Caco-2 (cell line): ENCODE measurements around the gene ADM2. TPM values are rescaled to one million over a fixed set of nuclear protein-coding genes. Genes with fewer than 3 reads are reported as not detected.

Source experiments
- BruUV-seq: library from RNA; stranded (reverse); fragments of 400-500 nt; replicated peaks from 2 replicates; lab custom pipeline; 2021; lab: Mats Ljungman, UMichigan
- CTCF ChIA-PET: fragments of 300-600 bp; sonication (Branson Sonifier 250); formaldehyde crosslinking; loops from one replicate; lab custom pipeline; 2022; ENCODE audit warnings: antibody characterized with exemption; lab: Charles Lee
- POLR2A ChIA-PET: fragments of 300-600 bp; sonication (Branson Sonifier 250); formaldehyde crosslinking; loops from one replicate; lab custom pipeline; 2022; ENCODE audit warnings: antibody characterized with exemption; lab: Charles Lee
- DNase-seq, 2 experiments: peaks; one replicate each; pipeline versions ENCODE4 v3.0.0 to v3.0.0-alpha.2; 2020 to 2022
- H3K27me3 ChIP-seq: replicated peaks from 2 replicates; pipeline ENCODE4 v1.6.0; 2011; ENCODE audit warnings: low read length; ENCODE audit not compliant: control insufficient read depth, insufficient read depth
- H3K36me3 ChIP-seq: 2 replicates; pipeline ENCODE4 v1.5.1; 2011; ENCODE audit warnings: low read length; ENCODE audit not compliant: control insufficient read depth, insufficient read depth
- H3K4me1 ChIP-seq: fragments of 250-450 bp; sonication (Bioruptor Pico); 2 replicates; pipeline ENCODE4 v1.5.1; 2020; ENCODE audit warnings: mild to moderate bottlenecking
- H3K4me3 ChIP-seq: 2 replicates; pipeline ENCODE4 v1.5.1; 2011; ENCODE audit warnings: low read depth, mild to moderate bottlenecking, control low read depth, low read length
- H3K9me3 ChIP-seq: fragments of 250-450 bp; sonication (Bioruptor Pico); 2 replicates; pipeline ENCODE4 v1.5.1; 2020; ENCODE audit warnings: mild to moderate bottlenecking, moderate library complexity
- H3K27ac Mint-ChIP-seq: one replicate; pipeline ENCODE4 v1.8.0; 2022; ENCODE audit warnings: mixed read lengths; ENCODE audit not compliant: unreplicated experiment
- H3K27me3 Mint-ChIP-seq: one replicate; pipeline ENCODE4 v1.8.0; 2022; ENCODE audit warnings: mixed read lengths; ENCODE audit not compliant: insufficient read depth, unreplicated experiment
- H3K36me3 Mint-ChIP-seq: one replicate; pipeline ENCODE4 v1.8.0; 2022; ENCODE audit warnings: mild to moderate bottlenecking, mixed read lengths; ENCODE audit not compliant: insufficient read depth, unreplicated experiment
- H3K4me1 Mint-ChIP-seq: one replicate; pipeline ENCODE4 v1.8.0; 2022; ENCODE audit warnings: low read depth, mixed read lengths; ENCODE audit not compliant: unreplicated experiment
- H3K4me3 Mint-ChIP-seq: one replicate; pipeline ENCODE4 v1.8.0; 2022; ENCODE audit warnings: mild to moderate bottlenecking, moderate library complexity, mixed read lengths; ENCODE audit not compliant: unreplicated experiment
- H3K9me3 Mint-ChIP-seq: one replicate; pipeline ENCODE4 v1.8.0; 2022; ENCODE audit warnings: mixed read lengths; ENCODE audit not compliant: unreplicated experiment
- CTCF ChIP-seq, 2 experiments: fragments of 200-600 bp in 1 of 2; IDR thresholded peaks; 1 replicate in 1 of 2; 2 replicates in 1 of 2; pipeline versions ENCODE4 v1.5.1 to v1.8.0; 2011 to 2022; ENCODE audit warnings: antibody characterized with exemption in 1 of 2, control low read depth in 1 of 2, inconsistent platforms in 1 of 2, low read depth in 1 of 2, low read length in 1 of 2, mild to moderate bottlenecking in 1 of 2, moderate library complexity in 1 of 2; ENCODE audit not compliant: insufficient read depth in 1 of 2, severe bottlenecking in 1 of 2, unreplicated experiment in 1 of 2
- intact Hi-C: fragments of 100-400 bp; cut with micrococcal nuclease; formaldehyde crosslinking; loops from one replicate; pipeline ENCODE4 v1.10.0; 2022; ENCODE audit not compliant: unreplicated experiment
- total RNA-seq: library from RNA; stranded (reverse); gene quantifications from 2 replicates; pipeline ENCODE4 v1.2.3, GENCODE V29; 2022

Gene ADM2
- total RNA-seq, 1 experiment from 2014 or later, result 30.5 TPM

DNA sequence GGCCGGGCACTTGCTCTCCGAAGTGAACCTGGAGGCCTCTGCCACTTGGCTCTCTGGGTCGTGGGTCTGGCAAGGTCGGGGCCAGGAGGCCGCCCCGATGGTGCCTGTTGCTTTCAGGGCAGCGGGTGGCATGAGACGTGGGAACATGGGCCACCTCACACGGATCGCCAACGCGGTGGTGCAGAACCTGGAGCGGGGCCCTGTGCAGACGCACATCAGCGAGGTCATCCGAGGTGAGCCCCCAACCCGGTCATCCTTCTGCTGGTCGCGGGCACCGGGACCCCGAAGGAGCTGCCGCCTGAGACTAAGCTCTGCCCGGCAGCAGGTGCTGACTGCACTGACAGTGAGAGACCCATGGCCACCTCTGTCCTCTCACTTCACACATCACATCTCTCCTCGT lies 46.5 kb upstream of the ADM2 start:
- no peak for TF ChIP-seq CTCF (IDR thresholded peaks at IDR 0.05; ENCODE audit: insufficient read depth in 1 of 2, low read depth in 1 of 2, low read length in 1 of 2, severe bottlenecking in 1 of 2, unreplicated experiment in 1 of 2)
- H3K4me3 ChIP-seq, result no peak overlapping the region
- POLR2A ChIA-PET, result no interaction called here
- no peak overlapping the region for H3K4me3 Mint-ChIP-seq
- intact Hi-C loops, result no loop called here
- H3K27me3 Mint-ChIP-seq, result no peaks in the 10 kb centered on the region
- H3K27ac Mint-ChIP-seq, result no peak overlapping the region
- CTCF ChIA-PET, result no interaction called here
- peaks cover 5% of the 10 kb centered on the region for H3K36me3 ChIP-seq
- no peaks in the 10 kb centered on the region for H3K27me3 ChIP-seq
- no peaks in the 10 kb centered on the region for H3K9me3 Mint-ChIP-seq
- DNase-seq, result no peak
- no peaks in the 10 kb centered on the region for H3K4me1 ChIP-seq
- H3K36me3 Mint-ChIP-seq, result peaks cover 36% of the 10 kb centered on the region
- H3K4me1 Mint-ChIP-seq, result no peaks in the 10 kb centered on the region
- BruUV-seq, result no TSS peak
- H3K9me3 ChIP-seq, result no peaks in the 10 kb centered on the region

GRCh38 chr22:50435291-50436014 lies 45.9 kb upstream of the ADM2 start:
- Histone ChIP-seq H3K27me3 (no peaks in the 10 kb centered on the region), H3K4me3 (no peak overlapping the region), H3K9me3 (no peaks in the 10 kb centered on the region), H3K36me3 (peaks cover 4% of the 10 kb centered on the region), H3K4me1 (no peaks in the 10 kb centered on the region)
- Mint-ChIP-seq H3K9me3 (no peaks in the 10 kb centered on the region), H3K27ac (peak overlapping the region; percentile 45), H3K27me3 (no peaks in the 10 kb centered on the region), H3K36me3 (peaks cover 37% of the 10 kb centered on the region), H3K4me1 (no peaks in the 10 kb centered on the region), H3K4me3 (no peak overlapping the region)
- no peak for DNase-seq
- no peak for TF ChIP-seq CTCF (IDR thresholded peaks at IDR 0.05; ENCODE audit: insufficient read depth in 1 of 2, low read depth in 1 of 2, low read length in 1 of 2, severe bottlenecking in 1 of 2, unreplicated experiment in 1 of 2)
- no TSS peak for BruUV-seq
- POLR2A ChIA-PET, result no interaction called here
- CTCF ChIA-PET, result no interaction called here
- intact Hi-C loops, result no loop called here

GRCh38 chr22:50436015-50436830 lies 45.1 kb upstream of the ADM2 start:
- Mint-ChIP-seq H3K9me3 (no peaks in the 10 kb centered on the region), H3K36me3 (peaks cover 42% of the 10 kb centered on the region), H3K4me1 (no peaks in the 10 kb centered on the region), H3K4me3 (no peak overlapping the region), H3K27ac (peak overlapping the region; percentile 45), H3K27me3 (no peaks in the 10 kb centered on the region)
- DNase-seq, result no peak
- CTCF ChIA-PET, result no interaction called here
- H3K27me3 ChIP-seq, result no peaks in the 10 kb centered on the region
- no peak for TF ChIP-seq CTCF (IDR thresholded peaks at IDR 0.05; ENCODE audit: insufficient read depth in 1 of 2, low read depth in 1 of 2, low read length in 1 of 2, severe bottlenecking in 1 of 2, unreplicated experiment in 1 of 2)
- POLR2A ChIA-PET, result no interaction called here
- H3K4me3 ChIP-seq, result no peak overlapping the region
- intact Hi-C loops, result no loop called here
- no peaks in the 10 kb centered on the region for H3K9me3 ChIP-seq
- H3K36me3 ChIP-seq, result peaks cover 4% of the 10 kb centered on the region
- BruUV-seq, result no TSS peak
- no peaks in the 10 kb centered on the region for H3K4me1 ChIP-seq
